HepG2 (cell line): Measurements from ENCODE around the gene SFXN5. TPM values are rescaled to one million over a fixed set of nuclear protein-coding genes. Genes with fewer than 3 reads are reported as not detected.

Experiments used
- ARID4A ChIP-seq: sonication (generic); formaldehyde crosslinking; IDR thresholded peaks from 2 replicates; pipeline ENCODE4 v1.5.0; 2020; ENCODE audit warnings: mild to moderate bottlenecking, missing genetic modification reagents, borderline replicate concordance
- CEBPG ChIP-seq: IDR thresholded peaks from 2 replicates; pipeline ENCODE4 v1.6.1; 2016
- ELF3 ChIP-seq: IDR thresholded peaks from 2 replicates; pipeline ENCODE4 v1.6.1; 2016; ENCODE audit warnings: missing genetic modification reagents, missing compliant biosample characterization
- HOXD1 ChIP-seq: sonication (generic); formaldehyde crosslinking; IDR thresholded peaks from 2 replicates; pipeline ENCODE4 v1.5.0; 2020; ENCODE audit warnings: missing genetic modification reagents
- NFKB2 ChIP-seq: sonication (generic); formaldehyde crosslinking; IDR thresholded peaks from 2 replicates; pipeline ENCODE4 v1.4.0; 2020; ENCODE audit warnings: missing genetic modification reagents, borderline replicate concordance
- NR2C2 ChIP-seq: sonication (generic); formaldehyde crosslinking; IDR thresholded peaks from 2 replicates; pipeline ENCODE4 v1.4.0; 2020; ENCODE audit warnings: missing genetic modification reagents, mild to moderate bottlenecking, moderate library complexity, borderline replicate concordance
- SALL2 ChIP-seq: sonication (generic); formaldehyde crosslinking; IDR thresholded peaks from 2 replicates; pipeline ENCODE4 v1.8.1; 2023; ENCODE audit warnings: mild to moderate bottlenecking, missing genetic modification reagents, inconsistent platforms
- SP140L ChIP-seq: sonication (generic); formaldehyde crosslinking; IDR thresholded peaks from 2 replicates; pipeline ENCODE4 v1.4.0; 2020; ENCODE audit warnings: missing genetic modification reagents, borderline replicate concordance
- TOPORS ChIP-seq: sonication (generic); formaldehyde crosslinking; IDR thresholded peaks from 2 replicates; pipeline ENCODE4 v1.8.0; 2023; ENCODE audit warnings: mild to moderate bottlenecking, missing genetic modification reagents
- TSC22D2 ChIP-seq: sonication (generic); formaldehyde crosslinking; IDR thresholded peaks from 2 replicates; pipeline ENCODE4 v1.5.1; 2020; ENCODE audit warnings: missing genetic modification reagents, mild to moderate bottlenecking, borderline replicate concordance
- ZBTB43 ChIP-seq: sonication (generic); formaldehyde crosslinking; conservative IDR thresholded peaks from 2 replicates; pipeline ENCODE4 v1.4.0; 2020; ENCODE audit warnings: missing genetic modification reagents
- ZNF121 ChIP-seq: sonication (generic); formaldehyde crosslinking; IDR thresholded peaks from 2 replicates; pipeline ENCODE4 v1.5.0; 2020; ENCODE audit warnings: mild to moderate bottlenecking, missing genetic modification reagents
- ZNF136 ChIP-seq: sonication (generic); formaldehyde crosslinking; IDR thresholded peaks from 2 replicates; pipeline ENCODE4 v1.8.1; 2022; ENCODE audit warnings: low read depth, mild to moderate bottlenecking, moderate library complexity, missing genetic modification reagents
- ZNF557 ChIP-seq: sonication (generic); formaldehyde crosslinking; IDR thresholded peaks from 2 replicates; pipeline ENCODE4 v1.4.0; 2020; ENCODE audit warnings: missing genetic modification reagents
- ZNF567 ChIP-seq: sonication (generic); formaldehyde crosslinking; IDR thresholded peaks from 2 replicates; pipeline ENCODE4 v1.8.1; 2023; ENCODE audit warnings: mild to moderate bottlenecking, missing genetic modification reagents, borderline replicate concordance
- ZNF660 ChIP-seq: sonication (generic); formaldehyde crosslinking; IDR thresholded peaks from 2 replicates; pipeline ENCODE4 v1.5.1; 2020; ENCODE audit warnings: mild to moderate bottlenecking, low read depth, missing genetic modification reagents, borderline replicate concordance
- polyA plus RNA-seq, 8 experiments: library from polyadenylated mRNA; depleted of rRNA in 3 of 8; stranded (reverse) in 7 of 8; unstranded in 1 of 8; fragments of >200 nt; fragmentation: Illumina TruSeq in 4 of 8; extraction: Trizol in 4 of 8; gene quantifications; 2 replicates each; pipeline versions ENCODE4 v1.2.1 to v1.2.3, GENCODE V29; 2011 to 2016; ENCODE audit warnings: low read depth in 4 of 8, missing spikeins in 1 of 8, mixed read lengths in 1 of 8; ENCODE audit not compliant: insufficient read depth in 1 of 8
- total RNA-seq, 5 experiments: library from RNA; depleted of rRNA; stranded (reverse); fragments of >200 nt; fragmentation: Illumina TruSeq; extraction: Trizol; gene quantifications; 2 replicates each; pipeline ENCODE4 v1.2.3, GENCODE V29; 2016; ENCODE audit warnings: low read depth in 1 of 5
- TF ChIP-seq, protein P1 (sequence below): IDR thresholded peaks from 2 replicates; pipeline ENCODE4 v1.6.1; 2012; ENCODE audit warnings: low read depth, low read length, improper control_type of control experiment
- TF ChIP-seq, protein P2 (sequence below): sonication (generic); formaldehyde crosslinking; IDR thresholded peaks from 2 replicates; pipeline ENCODE4 v1.5.1; 2020; ENCODE audit warnings: mild to moderate bottlenecking, missing genetic modification reagents, borderline replicate concordance

SFXN5 gene
- total and polyA plus RNA-seq, 2 of the 13 experiments (the other 11 are each of a cell fraction or from before 2014, with no cell fraction given) = 34.9 to 37.4 TPM

GRCh38 chr2:73112026-73112912, 40.8 kb upstream of the SFXN5 start (continued):
- peak; percentile 95 for TF ChIP-seq NFKB2
- TF ChIP-seq CEBPG (CRISPR knock-in tag) = no peak
- peak; percentile 83 for TF ChIP-seq ZBTB43 (CRISPR knock-in tag)
- TF ChIP-seq ZNF121 (CRISPR knock-in tag) = 0 out of 2 replicates have a peak, but pooled peaks have one; percentile 62
- TF ChIP-seq ARID4A (CRISPR knock-in tag) = peak; percentile 17
- TF ChIP-seq ELF3 (CRISPR knock-in tag) = peak; percentile 14; the same call in 1 of the 2 replicates
- TF ChIP-seq SALL2 (CRISPR knock-in tag) = peak; percentile 79
- TF ChIP-seq ZNF567 = no peak
- TF ChIP-seq ZNF660 (CRISPR knock-in tag) = no peak
- TF ChIP-seq SP140L (CRISPR knock-in tag) = no peak
- peak; percentile 53; the same call in 1 of the 2 replicates for TF ChIP-seq ZNF557
- TF ChIP-seq, protein P1, sequence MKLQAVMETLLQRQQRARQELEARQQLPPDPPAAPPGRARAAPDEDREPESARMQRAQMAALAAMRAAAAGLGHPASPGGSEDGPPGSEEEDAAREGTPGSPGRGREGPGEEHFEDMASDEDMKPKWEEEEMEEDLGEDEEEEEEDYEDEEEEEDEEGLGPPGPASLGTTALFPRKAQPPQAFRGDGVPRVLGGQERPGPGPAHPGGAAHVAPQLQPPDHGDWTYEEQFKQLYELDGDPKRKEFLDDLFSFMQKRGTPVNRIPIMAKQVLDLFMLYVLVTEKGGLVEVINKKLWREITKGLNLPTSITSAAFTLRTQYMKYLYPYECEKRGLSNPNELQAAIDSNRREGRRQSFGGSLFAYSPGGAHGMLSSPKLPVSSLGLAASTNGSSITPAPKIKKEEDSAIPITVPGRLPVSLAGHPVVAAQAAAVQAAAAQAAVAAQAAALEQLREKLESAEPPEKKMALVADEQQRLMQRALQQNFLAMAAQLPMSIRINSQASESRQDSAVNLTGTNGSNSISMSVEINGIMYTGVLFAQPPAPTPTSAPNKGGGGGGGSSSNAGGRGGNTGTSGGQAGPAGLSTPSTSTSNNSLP = no peak
- 0 out of 2 replicates have a peak, but pooled peaks have one; percentile 17 for TF ChIP-seq NR2C2
- peak; percentile 85; the same call in 1 of the 2 replicates for TF ChIP-seq TOPORS (CRISPR knock-in tag)
- TF ChIP-seq, protein P2, sequence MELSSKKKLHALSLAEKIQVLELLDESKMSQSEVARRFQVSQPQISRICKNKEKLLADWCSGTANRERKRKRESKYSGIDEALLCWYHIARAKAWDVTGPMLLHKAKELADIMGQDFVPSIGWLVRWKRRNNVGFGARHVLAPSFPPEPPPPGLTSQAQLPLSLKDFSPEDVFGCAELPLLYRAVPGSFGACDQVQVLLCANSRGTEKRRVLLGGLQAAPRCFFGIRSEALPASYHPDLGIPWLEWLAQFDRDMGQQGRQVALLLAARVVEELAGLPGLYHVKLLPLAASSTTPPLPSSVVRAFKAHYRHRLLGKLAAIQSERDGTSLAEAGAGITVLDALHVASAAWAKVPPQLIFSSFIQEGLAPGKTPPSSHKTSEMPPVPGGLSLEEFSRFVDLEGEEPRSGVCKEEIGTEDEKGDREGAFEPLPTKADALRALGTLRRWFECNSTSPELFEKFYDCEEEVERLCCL (CRISPR knock-in tag) = peak; percentile 56; the same call in 1 of the 2 replicates
- TF ChIP-seq HOXD1 (CRISPR knock-in tag) = 0 out of 2 replicates have a peak, but pooled peaks have one; percentile 38
- TF ChIP-seq TSC22D2 (CRISPR knock-in tag) = peak; percentile 90
- no peak; the same call in 1 of the 2 replicates for TF ChIP-seq ZNF136 (CRISPR knock-in tag)
